Measurements from ENCODE around the gene DPP9.

GRCh38 chr19:4700693-4700970 is 23.0 kb downstream of the DPP9 start:
- TF ChIP-seq, protein P1, sequence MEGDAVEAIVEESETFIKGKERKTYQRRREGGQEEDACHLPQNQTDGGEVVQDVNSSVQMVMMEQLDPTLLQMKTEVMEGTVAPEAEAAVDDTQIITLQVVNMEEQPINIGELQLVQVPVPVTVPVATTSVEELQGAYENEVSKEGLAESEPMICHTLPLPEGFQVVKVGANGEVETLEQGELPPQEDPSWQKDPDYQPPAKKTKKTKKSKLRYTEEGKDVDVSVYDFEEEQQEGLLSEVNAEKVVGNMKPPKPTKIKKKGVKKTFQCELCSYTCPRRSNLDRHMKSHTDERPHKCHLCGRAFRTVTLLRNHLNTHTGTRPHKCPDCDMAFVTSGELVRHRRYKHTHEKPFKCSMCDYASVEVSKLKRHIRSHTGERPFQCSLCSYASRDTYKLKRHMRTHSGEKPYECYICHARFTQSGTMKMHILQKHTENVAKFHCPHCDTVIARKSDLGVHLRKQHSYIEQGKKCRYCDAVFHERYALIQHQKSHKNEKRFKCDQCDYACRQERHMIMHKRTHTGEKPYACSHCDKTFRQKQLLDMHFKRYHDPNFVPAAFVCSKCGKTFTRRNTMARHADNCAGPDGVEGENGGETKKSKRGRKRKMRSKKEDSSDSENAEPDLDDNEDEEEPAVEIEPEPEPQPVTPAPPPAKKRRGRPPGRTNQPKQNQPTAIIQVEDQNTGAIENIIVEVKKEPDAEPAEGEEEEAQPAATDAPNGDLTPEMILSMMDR (IDR thresholded peaks at IDR 0.05) = no peak
- TF ChIP-seq ZFX (IDR thresholded peaks at IDR 0.05; ENCODE audit: borderline replicate concordance) = no peak
